WTC11 (cell line): ENCODE data around the gene NIN. TPM values are rescaled to one million over a fixed set of nuclear protein-coding genes. Genes with fewer than 3 reads are reported as not detected.

ENCODE experiments used
- ATAC-seq: fragments of 200-7000 bp; cut with Tn5 transposase; 2 replicates; pipeline ENCODE4 v1.10.0; 2021; ENCODE audit warnings: mild to moderate bottlenecking, moderate library complexity
- CTCF ChIA-PET: fragments of 300-600 bp; sonication (Branson Sonifier 250); formaldehyde crosslinking; loops from one replicate; lab custom pipeline; 2021; ENCODE audit warnings: antibody characterized with exemption; lab: Charles Lee
- POLR2A ChIA-PET: fragments of 350-600 bp; sonication (Branson Sonifier 250); formaldehyde crosslinking; loops from one replicate; lab custom pipeline; 2021; ENCODE audit warnings: antibody characterized with exemption; lab: Charles Lee
- DNase-seq: peaks from one replicate; pipeline ENCODE4 v3.0.0; 2021; ENCODE audit warnings: low spot score
- H3K27ac Mint-ChIP-seq: 2 replicates; pipeline ENCODE4 v1.8.0; 2021; ENCODE audit warnings: mixed read lengths
- H3K27me3 Mint-ChIP-seq: 2 replicates; pipeline ENCODE4 v1.8.0; 2021; ENCODE audit warnings: low read depth, mild to moderate bottlenecking, moderate library complexity, mixed read lengths
- H3K36me3 Mint-ChIP-seq: 2 replicates; pipeline ENCODE4 v1.8.0; 2021; ENCODE audit warnings: mixed read lengths
- H3K4me1 Mint-ChIP-seq: 2 replicates; pipeline ENCODE4 v1.8.0; 2022; ENCODE audit warnings: mixed read lengths
- H3K4me3 Mint-ChIP-seq: 2 replicates; pipeline ENCODE4 v1.8.0; 2021; ENCODE audit warnings: mild to moderate bottlenecking, moderate library complexity, mixed read lengths
- H3K9me3 Mint-ChIP-seq: 2 replicates; pipeline ENCODE4 v1.8.0; 2021; ENCODE audit warnings: mixed read lengths
- ARID4B ChIP-seq: sonication (generic); formaldehyde crosslinking; IDR thresholded peaks from 2 replicates; pipeline ENCODE4 v1.8.0; 2023; ENCODE audit warnings: missing genetic modification reagents, mild to moderate bottlenecking, borderline replicate concordance
- EMX1 ChIP-seq: fragments of 250-450 bp; sonication (Bioruptor Pico); IDR thresholded peaks from 2 replicates; pipeline ENCODE4 v1.8.0; 2021; ENCODE audit warnings: mild to moderate bottlenecking
- FOXK1 ChIP-seq: sonication (generic); formaldehyde crosslinking; IDR thresholded peaks from 2 replicates; pipeline ENCODE4 v1.8.0; 2022; ENCODE audit warnings: mild to moderate bottlenecking, moderate library complexity, missing genetic modification reagents
- MXD4 ChIP-seq: fragments of 250-450 bp; sonication (Bioruptor Pico); IDR thresholded peaks from 2 replicates; pipeline ENCODE4 v1.8.0; 2021; ENCODE audit warnings: mild to moderate bottlenecking, moderate library complexity, borderline replicate concordance
- MYBL2 ChIP-seq: sonication (generic); formaldehyde crosslinking; IDR thresholded peaks from 2 replicates; pipeline ENCODE4 v1.8.1; 2023; ENCODE audit warnings: mild to moderate bottlenecking, moderate library complexity, missing genetic modification reagents
- NR2C2 ChIP-seq: sonication (generic); formaldehyde crosslinking; IDR thresholded peaks from 2 replicates; pipeline ENCODE4 v1.8.0; 2022; ENCODE audit warnings: mild to moderate bottlenecking, missing genetic modification reagents
- RORB ChIP-seq: fragments of 250-450 bp; sonication (Bioruptor Pico); IDR thresholded peaks from 2 replicates; pipeline ENCODE4 v1.9.0; 2021; ENCODE audit warnings: mild to moderate bottlenecking
- TEAD1 ChIP-seq: sonication (generic); formaldehyde crosslinking; IDR thresholded peaks from 2 replicates; pipeline ENCODE4 v1.8.0; 2022; ENCODE audit warnings: mild to moderate bottlenecking, missing genetic modification reagents
- TP53 ChIP-seq: sonication (generic); formaldehyde crosslinking; IDR thresholded peaks from 2 replicates; pipeline ENCODE4 v1.8.1; 2023; ENCODE audit warnings: mild to moderate bottlenecking, missing genetic modification reagents
- ZNF121 ChIP-seq: sonication (generic); formaldehyde crosslinking; IDR thresholded peaks from 2 replicates; pipeline ENCODE4 v1.8.0; 2023; ENCODE audit warnings: missing genetic modification reagents
- ZNF138 ChIP-seq: sonication (generic); formaldehyde crosslinking; conservative IDR thresholded peaks from 2 replicates; pipeline ENCODE4 v1.8.1; 2022; ENCODE audit warnings: mild to moderate bottlenecking, moderate library complexity, missing genetic modification reagents
- ZNF416 ChIP-seq: fragments of 250-450 bp; sonication (Bioruptor Pico); IDR thresholded peaks from 2 replicates; pipeline ENCODE4 v1.9.0; 2021; ENCODE audit warnings: mild to moderate bottlenecking, inconsistent platforms
- ZNF423 ChIP-seq: fragments of 250-450 bp; sonication (Bioruptor Pico); IDR thresholded peaks from 2 replicates; pipeline ENCODE4 v2.1.2; 2022; ENCODE audit warnings: mild to moderate bottlenecking, moderate library complexity
- ZNF512 ChIP-seq: sonication (generic); formaldehyde crosslinking; IDR thresholded peaks from 2 replicates; pipeline ENCODE4 v1.8.1; 2022; ENCODE audit warnings: missing genetic modification reagents, borderline replicate concordance
- total RNA-seq: library from RNA; stranded (reverse); gene quantifications from 3 replicates; pipeline ENCODE4 v1.2.3, GENCODE V29; 2021
- TF ChIP-seq, protein P1 (sequence below): fragments of 250-450 bp; sonication (Bioruptor Pico); IDR thresholded peaks from 2 replicates; pipeline ENCODE4 v1.9.0; 2021; ENCODE audit warnings: mild to moderate bottlenecking, borderline replicate concordance
- TF ChIP-seq, protein P2 (sequence below): sonication (generic); formaldehyde crosslinking; IDR thresholded peaks from 2 replicates; pipeline ENCODE4 v1.8.0; 2023; ENCODE audit warnings: missing genetic modification reagents
- TF ChIP-seq, protein P3 (sequence below): fragments of 250-450 bp; sonication (Bioruptor Pico); IDR thresholded peaks from 2 replicates; pipeline ENCODE4 v1.9.0; 2021; ENCODE audit warnings: mild to moderate bottlenecking

NIN gene
- total RNA-seq, 1 experiment from 2014 or later, result 23.8 TPM

DNA sequence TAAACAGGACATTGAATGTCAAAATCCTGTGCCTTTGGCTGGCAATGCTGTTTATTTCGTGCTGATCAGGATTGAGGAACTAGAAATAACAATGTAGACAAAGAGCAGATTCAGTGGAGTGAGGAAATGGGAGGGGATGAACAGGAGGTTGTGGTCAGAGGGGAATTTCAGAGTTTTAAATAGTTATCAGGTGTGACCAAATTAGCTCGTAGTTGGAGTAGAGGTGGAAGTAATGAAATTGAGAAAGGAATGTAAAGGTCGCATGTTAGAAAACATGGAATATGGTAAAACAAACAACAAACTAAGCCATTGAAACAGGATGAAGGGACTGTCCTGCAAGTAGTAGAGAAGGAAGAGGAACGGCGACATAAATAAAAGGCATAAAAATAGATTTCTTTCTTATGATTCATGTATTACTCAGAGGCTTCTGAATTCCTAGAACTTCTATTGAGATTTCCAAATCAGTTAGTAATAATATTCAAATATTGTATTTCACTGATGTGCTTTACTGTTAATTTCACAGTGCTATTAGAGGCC is 153.4 kb downstream of the NIN start:
- H3K27me3 Mint-ChIP-seq, result no peaks in the 10 kb centered on the region
- ATAC-seq (peak; percentile 38; the same call in 1 of the 2 replicates), DNase-seq (no peak)
- H3K4me1 Mint-ChIP-seq, result peaks cover 15% of the 10 kb centered on the region
- TF ChIP-seq, protein P1, sequence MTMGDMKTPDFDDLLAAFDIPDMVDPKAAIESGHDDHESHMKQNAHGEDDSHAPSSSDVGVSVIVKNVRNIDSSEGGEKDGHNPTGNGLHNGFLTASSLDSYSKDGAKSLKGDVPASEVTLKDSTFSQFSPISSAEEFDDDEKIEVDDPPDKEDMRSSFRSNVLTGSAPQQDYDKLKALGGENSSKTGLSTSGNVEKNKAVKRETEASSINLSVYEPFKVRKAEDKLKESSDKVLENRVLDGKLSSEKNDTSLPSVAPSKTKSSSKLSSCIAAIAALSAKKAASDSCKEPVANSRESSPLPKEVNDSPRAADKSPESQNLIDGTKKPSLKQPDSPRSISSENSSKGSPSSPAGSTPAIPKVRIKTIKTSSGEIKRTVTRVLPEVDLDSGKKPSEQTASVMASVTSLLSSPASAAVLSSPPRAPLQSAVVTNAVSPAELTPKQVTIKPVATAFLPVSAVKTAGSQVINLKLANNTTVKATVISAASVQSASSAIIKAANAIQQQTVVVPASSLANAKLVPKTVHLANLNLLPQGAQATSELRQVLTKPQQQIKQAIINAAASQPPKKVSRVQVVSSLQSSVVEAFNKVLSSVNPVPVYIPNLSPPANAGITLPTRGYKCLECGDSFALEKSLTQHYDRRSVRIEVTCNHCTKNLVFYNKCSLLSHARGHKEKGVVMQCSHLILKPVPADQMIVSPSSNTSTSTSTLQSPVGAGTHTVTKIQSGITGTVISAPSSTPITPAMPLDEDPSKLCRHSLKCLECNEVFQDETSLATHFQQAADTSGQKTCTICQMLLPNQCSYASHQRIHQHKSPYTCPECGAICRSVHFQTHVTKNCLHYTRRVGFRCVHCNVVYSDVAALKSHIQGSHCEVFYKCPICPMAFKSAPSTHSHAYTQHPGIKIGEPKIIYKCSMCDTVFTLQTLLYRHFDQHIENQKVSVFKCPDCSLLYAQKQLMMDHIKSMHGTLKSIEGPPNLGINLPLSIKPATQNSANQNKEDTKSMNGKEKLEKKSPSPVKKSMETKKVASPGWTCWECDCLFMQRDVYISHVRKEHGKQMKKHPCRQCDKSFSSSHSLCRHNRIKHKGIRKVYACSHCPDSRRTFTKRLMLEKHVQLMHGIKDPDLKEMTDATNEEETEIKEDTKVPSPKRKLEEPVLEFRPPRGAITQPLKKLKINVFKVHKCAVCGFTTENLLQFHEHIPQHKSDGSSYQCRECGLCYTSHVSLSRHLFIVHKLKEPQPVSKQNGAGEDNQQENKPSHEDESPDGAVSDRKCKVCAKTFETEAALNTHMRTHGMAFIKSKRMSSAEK (CRISPR knock-in tag), result no peak
- TF ChIP-seq, protein P2, sequence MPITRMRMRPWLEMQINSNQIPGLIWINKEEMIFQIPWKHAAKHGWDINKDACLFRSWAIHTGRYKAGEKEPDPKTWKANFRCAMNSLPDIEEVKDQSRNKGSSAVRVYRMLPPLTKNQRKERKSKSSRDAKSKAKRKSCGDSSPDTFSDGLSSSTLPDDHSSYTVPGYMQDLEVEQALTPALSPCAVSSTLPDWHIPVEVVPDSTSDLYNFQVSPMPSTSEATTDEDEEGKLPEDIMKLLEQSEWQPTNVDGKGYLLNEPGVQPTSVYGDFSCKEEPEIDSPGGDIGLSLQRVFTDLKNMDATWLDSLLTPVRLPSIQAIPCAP (CRISPR knock-in tag), result no peak
- TF ChIP-seq ZNF121 (CRISPR knock-in tag) (no peak), ZNF512 (CRISPR knock-in tag) (no peak), MYBL2 (CRISPR knock-in tag) (no peak)
- H3K27ac Mint-ChIP-seq, result peak overlapping the region; percentile 2; the same call in 1 of the 2 replicates
- POLR2A ChIA-PET, result interaction anchor here (1.2 kb wide), 1 partner anchor 9 kb away, joined by 3 read pairs; no protein-coding TSS in a partner anchor
- CTCF ChIA-PET, result interaction anchor here (1.2 kb wide), 1 partner anchor 37 kb away, joined by 4 read pairs; no protein-coding TSS in a partner anchor
- H3K4me3 Mint-ChIP-seq, result no peak overlapping the region
- no peaks in the 10 kb centered on the region for H3K9me3 Mint-ChIP-seq
- H3K36me3 Mint-ChIP-seq, result no peaks in the 10 kb centered on the region

- POLR2A ChIA-PET, result interaction anchor here (1.2 kb wide), 1 partner anchor 10 kb away, joined by 3 read pairs; no protein-coding TSS in a partner anchor
- DNase-seq (no peak), ATAC-seq (no peak)
- Mint-ChIP-seq H3K36me3 (no peaks in the 10 kb centered on the region), H3K27ac (peak overlapping the region; percentile 2; the same call in 1 of the 2 replicates), H3K27me3 (no peaks in the 10 kb centered on the region), H3K4me3 (no peak overlapping the region), H3K9me3 (no peaks in the 10 kb centered on the region), H3K4me1 (peaks cover 15% of the 10 kb centered on the region)
- CTCF ChIA-PET, result interaction anchor here (1.2 kb wide), 1 partner anchor 37 kb away, joined by 4 read pairs; no protein-coding TSS in a partner anchor
- no peak for TF ChIP-seq NR2C2 (CRISPR knock-in tag)
- TF ChIP-seq, protein P1 (CRISPR knock-in tag), result no peak
- TF ChIP-seq ARID4B (CRISPR knock-in tag), result no peak
- no peak for TF ChIP-seq EMX1 (CRISPR knock-in tag)
- no peak for TF ChIP-seq RORB
- TF ChIP-seq FOXK1, result no peak
- TF ChIP-seq ZNF138 (CRISPR knock-in tag), result no peak
- TF ChIP-seq TEAD1, result no peak
- TF ChIP-seq, protein P3, sequence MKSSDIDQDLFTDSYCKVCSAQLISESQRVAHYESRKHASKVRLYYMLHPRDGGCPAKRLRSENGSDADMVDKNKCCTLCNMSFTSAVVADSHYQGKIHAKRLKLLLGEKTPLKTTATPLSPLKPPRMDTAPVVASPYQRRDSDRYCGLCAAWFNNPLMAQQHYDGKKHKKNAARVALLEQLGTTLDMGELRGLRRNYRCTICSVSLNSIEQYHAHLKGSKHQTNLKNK (CRISPR knock-in tag), result no peak
- TF ChIP-seq MXD4 (CRISPR knock-in tag), result no peak
- no peak for TF ChIP-seq ZNF423
- no peak for TF ChIP-seq ZNF416 (CRISPR knock-in tag)
- no peak for TF ChIP-seq TP53
Observed at GRCh38 chr14:50676814-50677516, 154.0 kb downstream of the NIN start.
